Glutamatergic neuron (in vitro differentiated cells): ENCODE data around the gene RAD9B. TPM values are rescaled to one million over a fixed set of nuclear protein-coding genes. Genes with fewer than 3 reads are reported as not detected.

Source experiments
- DNase-seq: peaks from one replicate; pipeline ENCODE4 v3.0.0; 2022
- H3K27ac Mint-ChIP-seq: one replicate; pipeline ENCODE4 v1.8.0; 2020; ENCODE audit warnings: mild to moderate bottlenecking, mixed read lengths, inconsistent platforms; ENCODE audit not compliant: unreplicated experiment
- H3K27me3 Mint-ChIP-seq: one replicate; pipeline ENCODE4 v1.8.0; 2020; ENCODE audit warnings: mild to moderate bottlenecking, moderate library complexity, mixed read lengths, inconsistent platforms; ENCODE audit not compliant: unreplicated experiment
- H3K36me3 Mint-ChIP-seq: one replicate; pipeline ENCODE4 v1.8.0; 2020; ENCODE audit warnings: mild to moderate bottlenecking, mixed read lengths, inconsistent platforms; ENCODE audit not compliant: unreplicated experiment
- H3K4me1 Mint-ChIP-seq: one replicate; pipeline ENCODE4 v1.8.0; 2020; ENCODE audit warnings: mild to moderate bottlenecking, low read depth, mixed read lengths, inconsistent platforms; ENCODE audit not compliant: unreplicated experiment
- H3K4me3 Mint-ChIP-seq: one replicate; pipeline ENCODE4 v1.8.0; 2020; ENCODE audit warnings: mild to moderate bottlenecking, mixed read lengths, inconsistent platforms; ENCODE audit not compliant: unreplicated experiment
- H3K9me3 Mint-ChIP-seq: one replicate; pipeline ENCODE4 v1.8.0; 2020; ENCODE audit warnings: mild to moderate bottlenecking, moderate library complexity, mixed read lengths, inconsistent platforms; ENCODE audit not compliant: unreplicated experiment
- total RNA-seq: library from RNA; stranded (reverse); fragmentation: NEBNext Ultra II Directional; extraction: Animal tissue kit (Norgen Biotek cat#: 25700); gene quantifications from one replicate; pipeline ENCODE4 v1.2.1, GENCODE V29; 2021; ENCODE audit not compliant: unreplicated experiment
- TF ChIP-seq, protein P1 (sequence below): fragments of 200-600 bp; sonication (generic); IDR thresholded peaks from one replicate; pipeline ENCODE4 v1.5.0; 2021; ENCODE audit not compliant: partially characterized antibody, unreplicated experiment

The RAD9B gene
- total RNA-seq, 1 donor from 2014 or later: 0.49 TPM

DNA sequence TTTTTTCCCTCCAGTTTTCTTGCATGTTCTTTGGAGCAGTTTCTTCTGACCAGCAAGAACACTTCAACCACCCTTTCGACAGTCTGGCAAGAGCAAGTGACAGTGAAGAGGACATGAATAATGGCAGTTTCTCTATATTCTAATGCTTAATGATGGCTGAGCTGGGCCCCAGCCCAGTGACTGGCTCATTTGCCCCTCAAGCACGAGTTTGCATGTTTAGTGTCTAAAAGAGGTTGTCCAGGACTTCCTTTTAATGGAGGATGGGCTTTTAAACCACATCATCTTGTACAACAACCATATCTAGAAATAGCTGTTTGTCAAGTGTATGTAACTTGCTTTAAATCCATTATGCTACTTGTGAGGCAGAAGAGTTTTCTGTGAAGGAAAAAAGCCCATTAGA, 28.4 kb downstream of the RAD9B start:
- DNase-seq: no peak
- H3K4me3 Mint-ChIP-seq: no peak overlapping the region
- H3K9me3 Mint-ChIP-seq: peaks cover 2% of the 10 kb centered on the region
- H3K4me1 Mint-ChIP-seq: no peaks in the 10 kb centered on the region
- TF ChIP-seq, protein P1, sequence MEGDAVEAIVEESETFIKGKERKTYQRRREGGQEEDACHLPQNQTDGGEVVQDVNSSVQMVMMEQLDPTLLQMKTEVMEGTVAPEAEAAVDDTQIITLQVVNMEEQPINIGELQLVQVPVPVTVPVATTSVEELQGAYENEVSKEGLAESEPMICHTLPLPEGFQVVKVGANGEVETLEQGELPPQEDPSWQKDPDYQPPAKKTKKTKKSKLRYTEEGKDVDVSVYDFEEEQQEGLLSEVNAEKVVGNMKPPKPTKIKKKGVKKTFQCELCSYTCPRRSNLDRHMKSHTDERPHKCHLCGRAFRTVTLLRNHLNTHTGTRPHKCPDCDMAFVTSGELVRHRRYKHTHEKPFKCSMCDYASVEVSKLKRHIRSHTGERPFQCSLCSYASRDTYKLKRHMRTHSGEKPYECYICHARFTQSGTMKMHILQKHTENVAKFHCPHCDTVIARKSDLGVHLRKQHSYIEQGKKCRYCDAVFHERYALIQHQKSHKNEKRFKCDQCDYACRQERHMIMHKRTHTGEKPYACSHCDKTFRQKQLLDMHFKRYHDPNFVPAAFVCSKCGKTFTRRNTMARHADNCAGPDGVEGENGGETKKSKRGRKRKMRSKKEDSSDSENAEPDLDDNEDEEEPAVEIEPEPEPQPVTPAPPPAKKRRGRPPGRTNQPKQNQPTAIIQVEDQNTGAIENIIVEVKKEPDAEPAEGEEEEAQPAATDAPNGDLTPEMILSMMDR: no peak
- H3K27me3 Mint-ChIP-seq: no peaks in the 10 kb centered on the region
- H3K27ac Mint-ChIP-seq: no peak overlapping the region
- H3K36me3 Mint-ChIP-seq: no peaks in the 10 kb centered on the region

DNA sequence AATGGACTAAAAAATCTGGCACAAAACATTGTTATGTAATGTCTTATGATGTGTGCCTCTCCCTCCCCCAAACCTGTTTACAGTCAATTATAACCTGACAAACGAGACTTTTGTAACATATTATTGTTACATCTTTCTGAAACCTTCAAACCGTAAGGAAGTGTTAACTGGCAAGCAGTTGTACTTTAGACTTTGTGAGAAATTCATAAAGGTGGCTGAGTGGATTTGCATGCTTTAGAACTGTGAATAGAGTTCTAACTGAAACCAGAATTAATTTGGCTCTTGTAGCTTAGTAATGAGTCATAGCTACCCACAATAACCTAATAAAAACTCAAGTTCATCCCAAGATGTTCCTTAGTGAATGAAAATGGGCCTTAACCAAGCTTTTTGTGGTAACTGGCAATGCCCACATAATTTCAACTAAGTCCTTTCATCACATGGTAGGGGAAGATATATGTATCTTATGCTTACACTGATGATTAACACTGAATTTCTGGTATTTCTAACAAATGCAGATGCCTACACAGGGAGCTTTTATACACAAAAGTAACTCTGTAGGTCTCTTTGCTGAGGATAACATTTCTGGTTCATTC, 29.7 kb downstream of the RAD9B start:
- peaks cover 2% of the 10 kb centered on the region for H3K9me3 Mint-ChIP-seq
- no peaks in the 10 kb centered on the region for H3K27me3 Mint-ChIP-seq
- H3K27ac Mint-ChIP-seq: no peak overlapping the region
- H3K4me3 Mint-ChIP-seq: no peak overlapping the region
- no peaks in the 10 kb centered on the region for H3K36me3 Mint-ChIP-seq
- TF ChIP-seq, protein P1: no peak
- no peaks in the 10 kb centered on the region for H3K4me1 Mint-ChIP-seq
- DNase-seq: no peak

DNA sequence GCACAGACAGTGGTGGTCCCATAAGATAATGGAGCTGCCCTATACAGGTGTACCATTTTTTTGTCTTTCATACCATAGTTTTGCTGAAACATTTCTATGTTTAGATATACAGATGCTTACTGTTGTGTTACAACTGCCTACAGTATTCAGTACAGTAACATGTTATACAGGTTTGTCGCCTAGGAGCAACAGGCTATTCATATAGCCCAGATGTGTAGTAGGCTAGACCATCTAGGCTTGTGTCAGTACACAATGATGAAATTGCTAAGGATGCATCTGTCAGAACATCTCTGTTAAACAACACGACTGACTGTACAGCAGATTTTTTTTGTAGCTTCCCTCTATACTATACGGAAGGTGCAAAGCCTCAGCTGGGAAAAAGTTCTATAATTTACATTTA, 30.5 kb downstream of the RAD9B start:
- Mint-ChIP-seq H3K4me3 (no peak overlapping the region), H3K4me1 (no peaks in the 10 kb centered on the region), H3K27me3 (no peaks in the 10 kb centered on the region), H3K27ac (no peak overlapping the region), H3K9me3 (peaks cover 2% of the 10 kb centered on the region), H3K36me3 (no peaks in the 10 kb centered on the region)
- TF ChIP-seq, protein P1: no peak
- DNase-seq: no peak

DNA sequence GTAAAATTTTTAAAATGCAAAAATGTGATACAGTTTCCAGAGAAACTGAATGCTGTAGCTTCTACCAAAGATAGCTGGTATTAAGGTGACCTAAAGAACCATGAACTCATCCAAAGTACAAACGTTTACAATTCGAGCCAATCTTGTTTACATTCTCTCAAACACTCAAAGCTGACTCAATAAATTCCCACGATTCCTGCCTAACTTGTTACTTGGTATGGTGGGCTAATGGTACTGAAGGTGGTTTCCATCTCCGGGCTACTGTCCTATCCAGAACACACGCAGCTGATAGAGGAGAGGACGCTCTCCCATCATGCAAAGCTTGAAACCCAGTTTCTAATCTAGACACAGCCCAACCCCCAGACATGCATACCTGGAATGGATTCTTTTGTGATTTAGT, 31.5 kb downstream of the RAD9B start:
- Mint-ChIP-seq H3K4me1 (no peaks in the 10 kb centered on the region), H3K36me3 (no peaks in the 10 kb centered on the region), H3K9me3 (peaks cover 4% of the 10 kb centered on the region), H3K4me3 (no peak overlapping the region), H3K27ac (no peak overlapping the region), H3K27me3 (no peaks in the 10 kb centered on the region)
- TF ChIP-seq, protein P1: no peak
- DNase-seq: no peak

DNA sequence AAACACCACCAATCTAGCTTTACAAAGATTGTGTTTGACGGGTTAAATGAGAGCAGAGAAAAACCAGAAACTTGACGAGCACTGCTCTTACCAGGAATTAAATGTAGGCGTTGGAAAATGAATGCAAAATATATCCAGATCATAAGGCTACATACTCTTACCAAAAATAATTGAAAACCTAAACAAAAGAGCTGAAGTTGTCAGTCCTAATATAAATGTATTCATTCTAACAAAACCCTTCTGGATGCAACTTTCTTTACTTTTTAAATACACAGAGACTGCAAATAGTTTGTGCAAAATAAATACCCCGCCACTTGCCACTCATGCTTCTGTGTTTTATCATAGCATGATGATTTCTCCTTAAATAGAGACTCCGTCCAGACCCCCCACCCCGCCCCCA, 32.7 kb downstream of the RAD9B start:
- Mint-ChIP-seq H3K27ac (no peak overlapping the region), H3K4me1 (no peaks in the 10 kb centered on the region), H3K27me3 (no peaks in the 10 kb centered on the region), H3K36me3 (no peaks in the 10 kb centered on the region), H3K4me3 (no peak overlapping the region), H3K9me3 (peaks cover 2% of the 10 kb centered on the region)
- TF ChIP-seq, protein P1: no peak
- DNase-seq: no peak
